ENCODE results near the gene SPRTN.
"Not testable (repeated sequence)": the region's sequence is repeated elsewhere in the genome, so short reads cannot be mapped to it uniquely, and the experiment has no call there.

The SPRTN gene

DNA sequence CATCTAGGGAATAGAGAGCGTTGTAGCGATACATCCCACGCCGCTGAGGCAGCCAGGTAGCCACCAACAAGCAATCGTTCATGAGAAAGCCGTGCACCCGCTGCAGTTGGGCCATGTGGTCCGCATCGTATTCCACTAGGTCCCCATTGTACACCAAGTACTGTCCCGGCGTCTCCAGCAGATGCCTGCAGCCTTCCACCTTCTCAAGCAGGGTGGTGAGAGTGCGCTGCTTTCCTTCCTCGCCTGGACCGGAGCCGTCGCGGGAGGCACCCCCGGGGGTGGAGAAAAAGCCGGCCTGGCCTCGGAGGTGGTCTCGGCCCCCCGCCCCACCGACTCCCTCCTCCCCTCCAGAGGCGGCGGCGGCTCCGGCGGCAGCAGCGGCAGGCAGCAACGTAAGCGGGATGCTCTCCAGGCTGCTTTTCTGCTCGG is 1.0 kb upstream of the SPRTN start:
- DNase-seq (ENCODE audit: low read depth): no peak

DNA sequence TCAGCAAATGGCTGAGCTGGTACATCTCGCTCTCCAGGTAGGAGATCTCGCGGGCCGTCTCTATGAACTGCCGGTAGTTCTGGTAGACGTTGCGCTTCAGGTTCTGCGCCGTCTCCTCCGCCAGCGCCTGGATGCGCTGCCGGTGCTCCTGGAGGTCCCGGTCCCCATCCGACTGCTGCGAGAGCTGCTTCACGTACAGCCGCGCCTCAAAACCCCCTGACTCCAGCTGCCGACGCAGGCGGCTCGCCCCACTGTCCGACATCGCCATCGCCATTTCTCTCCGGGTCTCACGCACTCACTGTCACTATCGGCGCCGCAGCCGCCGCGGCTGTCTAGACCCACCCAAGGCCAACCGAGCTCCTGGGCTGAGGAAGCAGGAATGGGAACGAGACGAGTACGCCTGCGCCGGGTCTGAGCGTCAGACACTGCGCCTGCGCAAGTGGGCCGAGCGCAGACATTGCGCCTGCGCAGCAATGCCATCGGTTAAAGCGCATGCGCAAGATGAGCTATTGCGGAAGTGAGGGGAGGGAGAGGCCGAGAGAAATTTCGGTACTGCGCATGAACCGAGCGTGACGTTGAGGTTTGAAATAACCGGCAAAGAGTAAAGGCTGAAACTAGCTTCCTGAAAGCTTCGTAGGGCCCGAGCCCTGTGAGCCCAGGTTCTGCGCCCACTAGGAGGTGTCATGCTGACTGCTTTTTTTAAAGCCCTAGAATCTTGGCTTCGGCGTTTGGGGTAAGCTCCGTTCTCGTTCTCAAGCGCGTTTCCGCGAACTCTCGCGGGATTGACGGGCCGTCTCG is 422 bp upstream of the SPRTN start, which contains the start of gene EXOC8:
EXOC8 (minus strand) TSS at position 381 of the 798 bp plus-strand sequence; CDS start at position 274, 107 bp downstream.
- peak; percentile 95 for DNase-seq (ENCODE audit: low read depth)

DNA sequence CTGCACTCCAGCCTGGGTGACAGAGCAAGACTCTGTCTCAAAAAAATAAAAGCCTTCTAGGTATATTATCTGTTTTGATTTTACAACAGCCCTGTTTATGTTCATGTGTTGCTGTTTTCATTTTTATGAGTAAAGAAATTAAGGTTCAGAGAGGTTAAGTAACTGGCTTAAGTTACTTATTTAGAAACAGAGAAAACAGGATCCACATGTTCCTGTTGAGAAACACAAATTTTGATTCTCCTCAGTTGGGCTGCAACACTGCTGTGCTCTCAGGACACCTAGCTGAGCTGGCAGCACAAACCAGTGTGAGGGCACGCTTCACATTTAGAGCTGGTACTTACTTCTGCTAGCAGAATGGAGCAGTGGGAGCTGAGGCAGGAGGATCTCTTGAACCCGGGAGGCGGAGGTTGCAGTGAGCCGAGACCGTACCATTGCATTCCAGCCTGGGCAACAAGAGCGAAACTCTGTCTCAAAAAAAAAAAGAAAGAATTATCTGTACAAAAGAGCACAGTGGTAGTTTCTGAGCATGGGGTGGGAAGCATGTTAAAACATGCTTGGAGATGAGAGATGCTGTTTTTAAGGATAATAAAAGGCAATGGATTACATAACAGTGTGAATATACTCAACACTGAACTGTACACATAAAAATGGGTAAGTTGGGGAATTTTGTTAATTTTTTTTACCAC is 2.4 kb downstream of the SPRTN start:
- DNase-seq (ENCODE audit: low read depth): no peak

DNA sequence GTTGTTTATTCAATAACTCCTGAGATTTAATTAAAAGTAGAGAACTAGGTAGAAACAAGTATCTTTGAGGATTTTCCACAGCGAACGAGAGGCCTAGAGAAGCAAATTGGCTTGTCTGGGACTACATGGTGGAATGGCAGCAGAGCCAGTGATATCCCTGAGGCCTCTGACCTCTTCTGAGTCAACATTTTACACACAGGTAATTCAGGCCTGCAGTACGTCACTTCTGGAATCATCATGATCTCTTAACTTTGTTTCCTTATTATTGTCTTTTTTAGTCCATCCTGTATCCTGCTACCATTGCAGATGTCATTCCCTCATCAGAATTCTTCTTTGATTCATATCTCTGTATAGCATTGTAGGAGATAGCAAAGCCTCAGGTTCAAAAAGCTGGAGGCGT is 9.9 kb downstream of the SPRTN start:
- no peak for DNase-seq (ENCODE audit: low read depth)

DNA sequence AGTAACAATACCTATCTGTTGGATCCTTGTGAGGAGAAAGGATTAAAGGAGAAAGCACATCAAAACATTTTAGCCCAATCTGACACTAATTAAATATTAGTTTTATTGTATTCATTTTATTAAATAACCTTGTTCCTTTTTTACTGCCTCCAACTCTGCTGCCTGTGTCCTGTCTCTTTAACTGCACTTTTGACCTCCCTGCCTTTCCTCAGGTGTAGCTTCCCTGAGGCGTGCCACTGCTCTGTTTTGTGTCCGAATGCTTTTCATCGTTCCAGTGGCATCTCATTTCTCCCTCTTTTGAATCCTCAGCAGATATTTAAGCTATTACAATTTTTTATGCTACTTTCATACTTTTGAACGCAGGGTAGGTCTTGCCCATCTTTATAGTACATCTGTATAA is 10.3 kb downstream of the SPRTN start:
- no peak for DNase-seq (ENCODE audit: low read depth)

DNA sequence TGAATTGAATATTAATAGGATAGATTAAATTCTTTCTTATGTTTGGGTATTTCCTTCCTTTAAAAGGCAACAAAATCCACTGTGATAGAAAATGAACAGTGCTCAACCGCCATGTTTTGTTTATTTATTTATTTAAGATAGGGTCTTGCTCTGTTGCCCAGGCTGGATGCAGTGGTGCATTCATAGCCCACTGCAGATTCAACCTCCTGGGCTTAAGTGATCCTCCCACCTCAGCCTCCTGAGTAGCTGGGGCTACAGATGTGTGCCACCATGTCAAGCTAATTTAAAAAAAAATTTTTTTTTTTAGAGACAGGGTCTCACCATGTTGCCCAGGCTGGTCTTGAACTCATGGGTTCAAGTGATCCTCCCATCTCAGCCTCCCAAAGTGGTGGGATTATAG is 10.8 kb downstream of the SPRTN start:
- DNase-seq (ENCODE audit: low read depth): not testable (repeated sequence)

DNA sequence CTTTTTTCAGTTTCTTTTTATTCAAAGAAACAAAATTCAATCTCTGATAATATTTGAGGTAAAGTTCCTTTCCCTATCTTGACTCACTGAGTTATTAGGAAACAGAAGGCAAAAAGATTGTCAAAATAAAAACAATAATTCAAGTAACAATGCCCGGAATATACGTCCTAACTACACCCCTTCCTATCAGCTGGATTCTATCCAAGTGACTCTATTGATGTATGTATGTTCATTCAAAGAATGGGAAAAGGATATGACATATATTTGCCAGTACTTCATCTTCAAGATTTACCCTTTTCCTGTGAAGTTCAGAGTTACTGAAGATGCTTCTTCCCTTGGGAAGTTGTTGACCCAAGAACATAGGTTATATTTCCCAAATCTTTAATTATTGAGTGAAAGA is 13.7 kb downstream of the SPRTN start:
- DNase-seq (ENCODE audit: low read depth): no peak

DNA sequence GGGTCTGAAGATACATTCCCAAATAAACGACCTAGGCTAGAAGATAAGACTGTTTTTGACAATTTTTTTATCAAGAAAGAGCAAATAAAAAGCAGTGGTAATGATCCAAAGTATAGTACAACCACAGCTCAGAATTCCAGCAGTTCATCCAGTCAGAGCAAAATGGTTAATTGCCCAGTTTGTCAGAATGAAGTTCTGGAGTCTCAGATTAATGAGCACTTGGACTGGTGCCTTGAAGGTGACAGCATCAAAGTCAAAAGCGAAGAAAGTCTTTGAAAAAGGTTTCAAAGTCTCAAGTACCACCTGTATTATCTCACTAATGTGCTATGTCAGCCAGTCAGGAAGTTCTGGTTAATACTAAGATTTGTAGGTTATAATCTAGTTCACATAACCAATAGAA is 15.0 kb downstream of the SPRTN start:
- DNase-seq (ENCODE audit: low read depth): no peak

DNA sequence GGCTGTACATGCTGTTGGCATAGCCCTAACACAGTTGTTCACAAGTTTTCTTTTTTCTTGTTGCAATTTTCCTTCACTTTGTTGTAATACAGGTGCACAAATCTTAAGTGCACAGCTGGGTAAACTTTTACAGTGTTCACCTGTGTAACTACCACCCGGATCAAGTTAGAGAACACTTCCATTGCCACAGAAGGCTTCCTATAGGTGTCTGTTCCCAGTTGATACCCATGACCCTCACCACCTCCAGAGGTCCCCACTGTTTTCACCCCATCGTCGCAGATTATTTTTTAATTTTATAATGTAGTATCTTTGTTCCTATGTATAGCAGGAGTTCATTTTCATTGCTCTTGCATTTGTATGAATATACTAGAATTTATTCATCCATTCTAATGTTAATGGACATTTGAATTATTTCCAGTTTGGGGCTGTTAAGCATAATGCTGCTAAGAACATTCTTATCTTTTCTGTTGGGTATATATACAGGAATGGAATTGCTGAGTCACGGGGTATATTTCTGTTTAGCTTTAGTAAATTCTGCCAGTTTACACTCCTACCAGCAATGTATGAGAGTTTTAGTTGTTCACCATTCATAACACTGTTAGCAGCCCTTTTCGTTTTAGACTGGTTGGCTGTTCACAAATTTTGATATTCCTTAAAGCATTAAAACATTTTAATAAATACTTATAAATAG is 16.4 kb downstream of the SPRTN start:
- DNase-seq (ENCODE audit: low read depth): no peak

DNA sequence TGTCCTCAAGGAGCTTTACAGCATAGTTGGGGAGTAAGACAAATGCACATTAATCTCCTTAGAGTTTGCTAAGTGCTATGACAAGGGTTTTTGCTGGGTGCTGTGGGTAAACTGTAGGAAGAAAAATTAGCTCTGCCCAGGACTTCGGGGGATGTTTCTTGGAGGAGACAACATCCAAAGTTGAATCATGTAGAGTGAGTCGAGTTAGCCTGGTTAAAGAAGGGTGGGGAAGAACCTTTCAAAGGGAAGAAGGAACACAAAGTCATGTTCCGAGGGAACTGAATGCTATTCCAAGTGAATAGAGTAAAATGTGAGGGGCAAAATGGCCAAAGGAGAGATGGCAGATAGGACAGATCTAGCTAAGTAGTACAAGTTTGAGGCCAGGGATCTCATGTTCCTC is 17.1 kb downstream of the SPRTN start:
- DNase-seq (ENCODE audit: low read depth): no peak

DNA sequence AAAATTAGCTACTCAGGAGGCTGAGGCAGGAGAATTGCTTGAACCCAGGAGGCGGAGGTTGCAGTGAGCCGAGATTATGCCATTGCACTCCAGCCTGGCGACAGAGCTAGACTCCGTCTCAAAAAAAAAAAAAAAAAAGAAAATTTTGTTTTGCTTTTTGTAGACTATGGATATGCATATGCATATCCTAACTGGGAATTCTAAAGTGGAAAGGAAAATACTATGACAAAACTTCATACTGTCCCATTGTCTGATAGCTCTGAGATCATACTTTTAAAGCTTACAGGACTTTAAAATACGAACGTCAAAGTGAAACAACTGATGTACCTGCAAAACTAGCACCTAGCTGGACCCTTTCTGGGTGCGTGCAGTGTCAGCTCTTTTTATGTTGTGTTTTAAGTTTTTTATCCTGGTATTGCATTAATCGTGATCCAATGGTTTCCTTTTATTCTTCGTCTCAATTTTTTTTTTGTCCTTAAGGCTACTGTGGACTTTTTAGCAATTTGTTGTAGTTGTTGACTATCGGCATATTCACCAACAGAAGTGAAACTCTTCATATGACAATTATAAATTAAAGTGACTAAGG is 19.2 kb downstream of the SPRTN start:
- no peak for DNase-seq (ENCODE audit: low read depth)

DNA sequence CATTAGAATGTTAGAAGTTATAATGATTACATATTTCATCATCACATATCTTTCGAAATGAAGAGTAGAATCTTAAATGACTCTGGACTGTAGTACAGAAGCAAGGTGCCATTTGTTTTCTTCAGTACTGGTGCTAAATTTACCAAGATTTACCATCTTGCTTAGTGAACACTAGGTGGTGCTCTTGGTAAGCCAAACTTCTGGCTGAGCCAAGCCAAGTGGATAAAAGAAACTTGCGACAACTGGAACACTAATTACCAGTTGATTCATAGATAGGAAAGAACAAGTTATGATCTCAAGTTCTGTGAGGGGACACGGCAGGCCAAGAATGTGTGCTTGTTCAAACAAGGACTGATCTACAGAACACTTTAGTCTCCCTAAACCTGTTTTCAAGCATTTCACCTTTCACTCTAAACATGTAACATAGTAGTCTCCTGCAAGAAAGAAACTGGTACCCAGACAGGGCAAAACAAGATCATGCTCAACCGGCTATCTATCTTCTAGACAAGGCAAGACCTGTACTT is 19.8 kb downstream of the SPRTN start:
- DNase-seq (ENCODE audit: low read depth): no peak

DNA sequence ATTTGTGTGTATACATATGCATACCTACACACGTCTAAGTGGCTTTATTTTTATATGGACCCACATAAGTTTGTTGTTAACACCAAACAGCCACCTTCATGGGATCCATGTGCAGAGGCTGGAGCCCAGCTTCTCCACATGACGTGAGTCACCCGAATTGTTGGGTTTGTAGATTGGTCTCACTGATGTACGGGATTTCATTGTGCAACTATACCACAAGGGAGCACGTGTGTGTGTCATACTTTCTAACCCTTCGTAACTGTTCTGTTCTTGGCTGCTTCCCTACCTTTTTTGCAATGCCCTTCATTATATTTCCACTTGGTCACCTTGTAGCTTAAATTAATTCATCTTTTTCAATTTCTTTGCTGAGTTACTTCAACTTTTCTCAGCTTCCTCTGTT is 21.0 kb downstream of the SPRTN start:
- no peak for DNase-seq (ENCODE audit: low read depth)

DNA sequence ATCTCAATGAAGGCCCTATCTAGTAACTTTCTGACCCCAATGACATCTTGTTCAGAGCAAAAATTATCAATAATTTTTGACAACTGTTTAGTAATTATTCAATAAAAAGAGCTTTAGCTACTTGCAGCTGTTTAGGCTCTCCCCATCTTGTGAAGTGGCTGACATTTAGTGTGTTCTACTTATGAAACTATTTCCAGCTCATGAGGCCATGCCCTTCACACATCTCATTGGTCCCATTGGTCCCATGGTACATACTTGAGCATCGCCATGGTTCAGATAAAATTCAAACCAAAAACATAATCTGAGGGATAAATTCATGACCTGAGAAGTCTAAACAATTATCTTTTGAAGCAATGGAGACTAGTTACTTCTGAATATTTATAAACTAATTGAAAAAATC is 24.2 kb downstream of the SPRTN start:
- DNase-seq (ENCODE audit: low read depth): no peak

DNA sequence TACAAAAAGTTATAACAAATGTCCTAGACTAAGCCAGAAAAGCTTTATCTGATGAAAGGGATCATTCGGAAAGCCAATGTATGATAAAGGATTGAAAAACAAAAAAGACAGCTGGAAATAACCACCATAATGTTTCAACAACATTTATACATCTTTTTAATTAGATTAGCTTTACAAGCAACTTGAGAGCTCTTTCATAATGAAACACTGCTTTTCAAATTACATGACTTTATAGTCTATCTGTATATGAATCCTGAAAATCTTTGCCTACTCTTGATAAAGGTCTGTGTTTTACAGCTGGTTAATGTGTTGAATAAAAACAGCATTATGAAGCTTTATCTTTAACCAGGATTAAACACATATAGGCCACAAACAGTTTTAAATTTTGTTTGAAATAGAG is 25.5 kb downstream of the SPRTN start:
- no peak for DNase-seq (ENCODE audit: low read depth)

DNA sequence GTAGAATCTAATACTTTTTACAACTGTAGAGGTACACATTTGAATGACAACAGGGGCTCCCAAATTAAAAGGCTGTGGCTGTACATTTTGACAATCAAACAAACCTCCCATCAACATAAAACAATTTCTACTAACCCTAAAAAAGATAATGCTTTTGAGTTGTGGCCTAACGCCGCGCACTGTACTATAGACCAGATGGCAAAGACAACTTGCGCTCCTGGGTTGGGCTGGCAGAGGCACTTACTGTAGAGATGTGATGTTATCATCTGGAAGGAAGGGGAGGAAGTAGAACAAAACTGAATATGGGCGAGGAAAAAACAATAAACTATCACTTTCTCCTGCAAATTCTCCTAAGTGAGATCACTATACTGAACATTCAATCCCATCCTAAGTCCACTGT is 26.1 kb downstream of the SPRTN start:
- no peak for DNase-seq (ENCODE audit: low read depth)

DNA sequence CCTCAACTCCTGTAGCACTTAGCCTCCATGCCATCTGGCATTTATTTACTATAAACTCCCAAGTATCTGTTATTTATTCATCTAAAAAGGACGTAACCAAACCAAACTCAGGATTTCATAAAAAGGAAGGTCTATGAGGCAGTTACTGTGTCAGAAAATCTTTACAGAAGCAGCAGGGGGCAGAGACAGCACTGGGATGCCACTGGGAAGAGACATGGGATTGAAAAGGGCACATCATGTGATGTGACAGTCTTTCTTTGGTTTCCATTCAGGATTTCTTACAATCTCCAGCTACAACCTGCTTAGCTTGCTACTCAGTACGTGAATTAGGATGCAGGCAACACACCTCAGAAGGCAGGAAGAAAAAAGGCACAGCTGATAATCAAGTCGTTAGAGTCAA is 31.2 kb downstream of the SPRTN start:
- DNase-seq (ENCODE audit: low read depth): no peak

DNA sequence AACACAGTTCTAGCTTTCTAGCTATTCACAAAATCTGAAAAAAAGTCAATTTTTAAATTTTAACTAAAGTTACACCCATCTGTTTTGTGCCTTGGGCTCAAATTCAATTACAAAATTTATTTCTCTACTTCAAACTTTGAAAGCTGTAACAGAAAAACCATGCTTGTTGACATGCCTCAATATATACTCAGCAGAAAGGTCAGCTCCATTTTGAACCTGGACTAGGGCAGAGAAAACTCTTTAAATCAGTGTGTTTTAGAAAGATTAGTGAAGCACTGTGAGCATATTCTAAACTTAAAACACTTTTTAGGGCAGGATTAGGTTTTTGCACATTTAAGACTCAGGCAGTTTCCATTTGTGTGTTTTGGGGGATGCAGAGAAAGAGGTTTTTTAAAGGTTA is 34.4 kb downstream of the SPRTN start:
- DNase-seq (ENCODE audit: low read depth): no peak

DNA sequence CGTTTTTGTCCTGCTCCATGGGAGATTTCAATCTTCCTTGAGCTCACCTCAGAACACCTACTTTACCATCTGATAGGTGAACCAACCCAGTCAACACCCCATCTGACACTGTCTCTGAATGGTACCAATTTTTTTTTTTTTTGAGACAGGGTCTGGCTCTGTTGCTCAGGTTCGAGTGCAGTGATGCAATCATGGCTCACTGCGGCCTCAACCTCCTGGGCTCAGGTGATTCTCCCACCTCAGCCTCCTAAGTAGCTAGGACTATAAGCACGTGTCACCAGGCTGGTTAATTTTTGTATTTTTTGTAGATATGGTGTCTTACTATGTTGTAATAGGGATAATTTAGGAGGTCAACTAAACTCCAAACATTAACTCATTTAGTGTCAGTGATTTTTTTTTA is 36.3 kb downstream of the SPRTN start:
- DNase-seq (ENCODE audit: low read depth): no peak

DNA sequence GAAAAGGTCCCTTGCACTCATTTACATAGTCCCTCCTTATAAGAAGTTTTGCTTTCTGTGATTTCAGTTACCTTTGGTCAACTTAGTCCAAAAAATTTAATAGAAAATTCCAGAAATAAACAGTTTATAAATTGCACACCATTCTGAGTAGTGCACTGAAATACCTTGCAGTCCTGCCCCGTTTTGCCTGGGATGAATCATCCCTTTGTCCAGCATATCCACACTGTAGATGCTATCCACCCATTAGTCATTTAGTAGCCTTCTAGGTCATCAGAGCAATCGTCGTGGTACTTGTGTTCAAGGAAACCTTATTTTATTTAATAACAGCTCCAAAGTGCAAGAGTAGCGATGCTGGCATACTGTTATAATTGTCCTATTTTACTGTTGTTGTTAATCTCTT is 38.0 kb downstream of the SPRTN start:
- no peak for DNase-seq (ENCODE audit: low read depth)

DNA sequence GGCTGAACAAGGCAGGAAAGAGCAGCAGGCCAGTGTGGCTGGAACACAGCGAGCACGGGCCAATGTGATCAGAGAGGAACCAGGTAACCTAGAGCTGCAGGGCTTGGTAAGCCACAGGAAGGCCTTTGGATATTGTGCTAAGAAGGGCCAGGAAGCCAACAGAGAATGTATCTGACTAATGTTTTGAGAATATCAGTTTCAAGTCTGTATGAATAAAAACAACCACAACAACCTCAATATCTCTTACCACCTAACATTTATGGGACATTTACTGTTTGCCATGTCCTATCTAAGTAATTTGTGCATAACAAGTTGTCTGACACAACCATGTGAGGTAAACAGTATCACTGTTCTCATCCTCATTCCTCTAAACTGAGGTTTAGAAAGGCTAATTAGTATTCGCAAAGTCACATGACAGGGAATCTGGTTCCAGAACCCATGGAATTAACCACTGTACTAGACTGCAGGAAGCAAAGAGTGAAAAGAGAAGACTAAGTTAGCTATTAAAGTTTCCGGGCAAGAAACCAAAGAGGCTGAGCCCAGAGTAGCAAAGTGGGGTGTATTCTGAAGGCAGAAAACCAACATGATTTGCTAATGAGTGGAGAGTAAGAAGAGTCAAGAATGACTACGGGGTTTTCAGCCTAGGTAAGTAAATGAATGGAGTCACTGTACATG is 38.9 kb downstream of the SPRTN start:
- no peak for DNase-seq (ENCODE audit: low read depth)

DNA sequence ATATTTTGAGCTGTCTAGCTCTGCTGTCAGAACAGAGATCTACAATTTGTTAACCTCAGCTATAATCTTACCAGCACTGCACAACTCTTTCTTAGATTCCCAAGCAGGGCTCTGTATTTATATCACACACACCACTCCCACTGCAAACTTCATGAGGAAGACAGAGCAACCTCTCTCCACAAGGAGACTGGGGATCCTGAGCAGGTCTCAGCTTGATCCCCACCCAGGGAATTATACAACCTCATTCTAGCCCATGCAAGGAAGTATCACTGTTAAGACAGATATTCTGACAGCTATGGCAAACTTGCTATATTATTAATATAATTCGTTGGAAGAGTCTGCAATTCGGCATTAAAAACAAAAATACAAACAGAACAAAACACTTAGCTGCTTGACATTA is 43.6 kb downstream of the SPRTN start:
- no peak for DNase-seq (ENCODE audit: low read depth)

Measured in stimulated activated CD8-positive, alpha-beta memory T cell treated with anti-CD3 and anti-CD28 coated beads, Interleukin-15, amount 100 ng/mL, for 1 hour (primary cell).